HG03097 (cell line): ENCODE results near the gene GABRR1.

ENCODE experiments used
- ATAC-seq: cut with Tn5 transposase; IDR thresholded peaks from one replicate; pipeline ENCODE4 v1.9.1; 2021; ENCODE audit not compliant: unreplicated experiment, low FRiP score

GABRR1 gene

DNA sequence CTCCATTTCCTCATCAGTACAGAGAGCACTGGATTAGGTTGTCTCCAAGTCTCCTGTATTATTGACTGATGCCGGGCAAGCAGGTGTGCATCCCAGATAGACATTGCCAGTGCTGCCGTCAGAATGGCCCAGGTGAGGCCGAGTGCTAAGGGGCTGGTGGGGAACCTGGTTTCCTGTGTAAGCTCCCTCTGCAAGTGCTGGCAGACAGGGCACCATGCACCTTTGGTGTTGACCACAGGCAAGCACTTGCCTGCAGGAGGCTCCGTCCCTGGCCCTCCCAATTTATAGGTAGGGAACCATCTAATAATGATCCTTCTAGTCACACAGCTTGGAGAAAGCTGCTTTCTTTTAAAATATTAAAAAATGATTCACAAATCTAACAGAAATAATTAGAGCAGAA, 747 bp downstream of the GABRR1 start:
- no peak for ATAC-seq

- no peak for ATAC-seq
Observed at GRCh38 chr6:89215391-89215790, 1.8 kb downstream of the GABRR1 start.

DNA sequence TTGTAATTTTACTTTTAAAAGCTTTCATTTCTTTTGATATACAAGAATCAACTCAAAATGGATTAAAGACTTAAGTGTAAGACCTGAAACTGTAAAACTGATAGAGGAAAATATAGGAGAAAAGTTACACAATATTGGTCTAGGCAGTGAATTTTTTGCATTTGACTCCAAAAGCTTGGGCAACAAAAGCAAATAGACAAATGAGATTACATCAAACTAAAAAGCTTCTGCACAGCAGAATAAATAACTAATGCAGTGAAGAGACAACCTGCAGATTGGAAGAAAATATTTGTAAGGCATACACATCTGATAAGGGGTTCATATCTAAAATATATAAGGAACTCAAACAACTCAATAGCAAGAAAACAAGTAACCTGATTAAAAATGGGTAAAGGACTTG, 3.0 kb downstream of the GABRR1 start:
- ATAC-seq = no peak

DNA sequence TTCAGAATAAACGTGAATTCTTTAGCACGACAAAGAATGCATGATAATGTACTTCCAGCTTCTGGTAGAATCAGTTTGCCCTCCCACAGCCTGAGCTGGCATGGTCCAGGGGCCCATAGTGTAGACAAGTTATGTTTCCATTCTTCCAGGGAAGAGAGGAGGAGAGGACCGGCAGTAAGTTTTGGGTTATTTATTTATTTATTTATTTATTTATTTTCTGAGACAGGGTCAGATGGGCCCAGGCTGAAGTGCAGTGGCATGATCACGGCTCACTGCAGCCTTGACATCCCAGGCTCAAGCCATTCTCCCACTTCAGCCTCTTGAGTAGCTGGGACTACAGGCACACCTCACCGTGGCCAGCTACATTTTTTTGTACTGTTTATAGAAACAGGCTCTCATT, 4.7 kb downstream of the GABRR1 start:
- ATAC-seq = no peak

GRCh38 chr6:89209457-89209856, 7.7 kb downstream of the GABRR1 start:
- no peak for ATAC-seq

GRCh38 chr6:89208551-89208950, 8.6 kb downstream of the GABRR1 start:
- ATAC-seq = no peak

- no peak for ATAC-seq
Observed at GRCh38 chr6:89205819-89206218, 11.3 kb downstream of the GABRR1 start.

- no peak for ATAC-seq
Observed at GRCh38 chr6:89204096-89204495, 13.1 kb downstream of the GABRR1 start.

DNA sequence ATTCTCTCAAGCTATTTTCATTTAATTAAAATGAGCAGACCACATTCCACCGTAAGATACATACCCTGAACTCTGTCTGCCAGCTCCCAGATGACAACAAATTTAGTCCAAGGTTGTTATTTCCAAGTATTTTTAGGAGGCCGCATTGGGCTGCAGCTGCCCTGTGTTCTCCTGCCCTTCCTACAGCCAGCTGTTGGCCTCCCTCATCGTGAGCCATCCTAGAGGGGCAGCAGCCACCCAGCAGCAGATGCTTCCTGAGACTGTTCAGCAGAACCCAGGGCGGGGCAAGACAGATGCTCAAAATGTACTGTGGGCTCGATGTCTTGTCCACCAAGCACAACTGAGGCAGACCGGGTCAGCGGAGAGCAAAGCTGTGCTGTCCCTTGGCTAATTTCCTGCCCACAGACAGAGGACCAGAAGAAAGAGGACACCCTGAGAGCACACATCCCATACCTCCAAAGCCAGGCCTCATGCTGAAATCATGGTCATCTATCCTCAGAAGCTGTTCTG, 16.4 kb downstream of the GABRR1 start:
- ATAC-seq = no peak

- no peak for ATAC-seq
Observed at GRCh38 chr6:89199579-89199978, 17.6 kb downstream of the GABRR1 start.

- ATAC-seq = no peak
Observed at GRCh38 chr6:89198235-89198634, 18.9 kb downstream of the GABRR1 start.

DNA sequence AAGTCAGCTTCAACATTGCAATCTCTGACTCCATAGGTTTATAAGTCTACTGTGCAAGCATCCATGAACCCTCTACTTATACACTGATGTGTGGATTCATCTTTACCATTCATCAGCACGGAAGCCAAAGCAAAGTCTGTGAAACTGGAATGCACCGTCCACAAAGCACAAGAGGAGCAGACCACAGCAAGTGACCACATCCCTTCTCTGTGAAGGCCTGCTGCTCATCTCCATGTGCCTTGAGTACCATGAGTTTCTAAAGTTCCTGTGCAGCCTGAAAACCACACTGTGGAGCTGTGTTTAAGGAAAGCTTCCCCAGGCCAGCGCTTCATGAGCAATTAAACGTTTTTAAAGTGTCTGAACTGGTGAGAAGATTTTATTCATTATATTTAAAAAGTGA, 20.0 kb downstream of the GABRR1 start:
- no peak for ATAC-seq

DNA sequence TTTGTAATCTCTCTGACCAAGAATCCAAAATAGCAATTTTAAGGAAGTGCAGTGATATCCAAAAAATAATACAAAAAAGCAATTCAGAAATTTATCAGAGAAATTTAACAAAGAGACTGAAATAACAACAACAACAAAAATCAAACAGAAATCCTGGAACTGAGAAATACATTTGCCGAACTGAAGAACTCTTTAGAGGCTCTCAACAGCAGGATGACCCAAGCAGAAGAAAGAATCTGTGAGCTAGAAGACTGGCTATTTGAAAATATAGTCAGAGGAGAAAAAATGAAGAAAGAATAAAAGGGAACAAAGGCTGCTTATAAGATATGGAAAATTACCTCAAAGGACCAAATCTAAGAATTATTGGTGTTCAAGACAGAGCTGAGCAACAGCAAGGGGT, 22.6 kb downstream of the GABRR1 start:
- ATAC-seq = no peak

- ATAC-seq = no peak
Observed at GRCh38 chr6:89190741-89191140, 26.4 kb downstream of the GABRR1 start.

DNA sequence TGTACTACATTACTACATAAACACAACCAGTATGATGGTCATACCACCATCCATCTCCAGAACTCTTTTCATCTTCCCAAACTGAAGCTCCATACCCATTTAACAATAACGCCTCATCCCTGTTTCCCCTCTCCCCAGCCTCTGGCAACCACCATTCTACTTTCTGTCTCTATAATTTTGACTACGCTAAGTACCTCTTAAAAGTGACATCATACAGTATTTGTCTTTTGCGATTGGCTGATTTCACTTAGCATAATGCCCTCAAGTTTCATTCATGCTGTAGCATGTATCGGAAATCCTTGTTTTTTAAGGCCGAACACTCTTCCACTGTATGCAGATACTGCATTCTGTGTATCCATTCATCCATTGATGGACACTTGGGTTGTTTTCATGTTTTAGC, 29.7 kb downstream of the GABRR1 start:
- ATAC-seq = no peak

DNA sequence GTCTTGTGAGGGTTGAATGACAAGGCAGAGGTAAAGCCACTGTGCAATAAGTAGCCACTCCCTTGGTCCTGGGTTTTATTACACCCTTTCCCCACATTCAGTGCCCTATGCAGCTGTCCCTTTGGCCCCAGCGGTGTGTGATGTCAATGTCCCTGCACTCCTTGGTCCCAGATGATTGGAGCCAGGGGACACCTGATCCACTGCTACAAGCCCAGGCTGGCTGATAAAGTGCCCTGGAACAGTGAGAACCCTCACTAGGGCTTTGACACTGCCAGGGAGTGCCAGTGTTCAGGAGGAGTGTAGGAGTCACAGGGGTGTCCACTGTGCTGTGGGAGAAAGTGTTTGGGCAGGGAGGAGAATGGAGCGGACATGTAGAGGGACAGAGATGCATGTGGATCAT, 30.4 kb downstream of the GABRR1 start:
- no peak for ATAC-seq

- ATAC-seq = no peak
Observed at GRCh38 chr6:89184344-89184743, 32.8 kb downstream of the GABRR1 start.

GRCh38 chr6:89183294-89183693, 33.9 kb downstream of the GABRR1 start:
- ATAC-seq = no peak

DNA sequence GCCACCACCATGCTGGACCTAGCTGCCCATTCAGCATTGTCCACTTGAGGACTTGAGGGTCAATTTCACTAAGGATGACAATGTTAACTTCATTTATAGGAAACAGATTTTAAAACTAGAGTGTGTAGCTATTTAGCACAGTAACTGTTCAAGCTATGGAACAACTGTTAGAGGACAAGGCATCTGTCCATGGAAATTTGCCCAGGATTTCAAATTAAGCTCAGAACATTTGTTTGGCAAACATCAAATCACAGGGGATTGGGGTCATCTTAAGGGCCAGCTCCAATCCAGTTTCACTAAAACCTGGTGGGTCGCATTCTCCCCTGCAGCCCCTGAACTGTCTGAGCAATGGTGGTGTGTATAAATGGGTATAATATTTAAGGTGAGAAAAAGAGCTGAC, 36.2 kb downstream of the GABRR1 start:
- no peak for ATAC-seq

- ATAC-seq = no peak
Observed at GRCh38 chr6:89180112-89180511, 37.0 kb downstream of the GABRR1 start.

DNA sequence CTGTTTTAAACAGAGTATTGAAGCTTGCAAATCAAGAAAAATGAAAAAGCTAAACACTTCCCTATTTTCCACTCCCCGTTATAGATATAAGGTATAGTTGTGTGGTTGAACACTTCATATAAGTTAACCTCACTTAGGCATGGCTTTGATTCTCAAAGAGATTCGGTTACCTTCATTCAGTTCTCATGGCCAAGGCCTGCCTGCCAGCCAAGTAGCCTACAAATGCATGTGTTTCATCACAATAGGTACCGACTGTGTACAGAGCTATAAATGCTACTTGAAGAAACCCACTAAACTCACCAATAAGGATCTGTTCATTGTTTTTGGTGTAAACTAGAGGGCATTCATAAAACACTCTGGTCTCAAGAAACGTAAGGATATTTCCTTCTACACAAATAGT, 43.5 kb downstream of the GABRR1 start:
- ATAC-seq = no peak

GRCh38 chr6:89172131-89172530, 45.0 kb downstream of the GABRR1 start:
- ATAC-seq = no peak

GRCh38 chr6:89162047-89162371, 55.1 kb downstream of the GABRR1 start:
- ATAC-seq = no peak
